Measurements from ENCODE around the gene PIK3R6.

- no peak for TF ChIP-seq CTCF (IDR thresholded peaks at IDR 0.05)
- TF ChIP-seq POLR2A (IDR thresholded peaks at IDR 0.05), result no peak
- no peak for TF ChIP-seq POLR2AphosphoS5 (IDR thresholded peaks at IDR 0.05)
- TF ChIP-seq EP300 (IDR thresholded peaks at IDR 0.05), result no peak
Observed at GRCh38 chr17:8837563-8838075, 29.9 kb downstream of the PIK3R6 start.

Measured in gastroesophageal sphincter (tissue), 3 donors.